Measurements from ENCODE around the gene FAM222A.

GRCh38 chr12:109770861-109771670, 57.4 kb downstream of the FAM222A start:
- TF ChIP-seq, protein P1, sequence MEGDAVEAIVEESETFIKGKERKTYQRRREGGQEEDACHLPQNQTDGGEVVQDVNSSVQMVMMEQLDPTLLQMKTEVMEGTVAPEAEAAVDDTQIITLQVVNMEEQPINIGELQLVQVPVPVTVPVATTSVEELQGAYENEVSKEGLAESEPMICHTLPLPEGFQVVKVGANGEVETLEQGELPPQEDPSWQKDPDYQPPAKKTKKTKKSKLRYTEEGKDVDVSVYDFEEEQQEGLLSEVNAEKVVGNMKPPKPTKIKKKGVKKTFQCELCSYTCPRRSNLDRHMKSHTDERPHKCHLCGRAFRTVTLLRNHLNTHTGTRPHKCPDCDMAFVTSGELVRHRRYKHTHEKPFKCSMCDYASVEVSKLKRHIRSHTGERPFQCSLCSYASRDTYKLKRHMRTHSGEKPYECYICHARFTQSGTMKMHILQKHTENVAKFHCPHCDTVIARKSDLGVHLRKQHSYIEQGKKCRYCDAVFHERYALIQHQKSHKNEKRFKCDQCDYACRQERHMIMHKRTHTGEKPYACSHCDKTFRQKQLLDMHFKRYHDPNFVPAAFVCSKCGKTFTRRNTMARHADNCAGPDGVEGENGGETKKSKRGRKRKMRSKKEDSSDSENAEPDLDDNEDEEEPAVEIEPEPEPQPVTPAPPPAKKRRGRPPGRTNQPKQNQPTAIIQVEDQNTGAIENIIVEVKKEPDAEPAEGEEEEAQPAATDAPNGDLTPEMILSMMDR (IDR thresholded peaks at IDR 0.05), result no peak
- TF ChIP-seq, protein P2, sequence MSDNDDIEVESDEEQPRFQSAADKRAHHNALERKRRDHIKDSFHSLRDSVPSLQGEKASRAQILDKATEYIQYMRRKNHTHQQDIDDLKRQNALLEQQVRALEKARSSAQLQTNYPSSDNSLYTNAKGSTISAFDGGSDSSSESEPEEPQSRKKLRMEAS (IDR thresholded peaks at IDR 0.05), result no peak
- TF ChIP-seq NFE2L2 (conservative IDR thresholded peaks at IDR 0.05; ENCODE audit: low read length) (no peak), ZNF302 (CRISPR knock-in tag; IDR thresholded peaks at IDR 0.05) (no peak), EP300 (IDR thresholded peaks at IDR 0.05) (no peak), JUN (IDR thresholded peaks at IDR 0.05) (no peak), RNF2 (IDR thresholded peaks at IDR 0.05; ENCODE audit: borderline replicate concordance, low read depth) (no peak)

Measured in A549 (cell line).